GM23248 (cell line): ENCODE data around the gene CTNNA3. TPM values are rescaled to one million over a fixed set of nuclear protein-coding genes. Genes with fewer than 3 reads are reported as not detected.

Source experiments
- DNase-seq: peaks from one replicate; pipeline ENCODE4 v3.0.0-alpha.2; 2015
- H2AFZ ChIP-seq: fragments of 200-600 bp; sonication (generic); 2 replicates; pipeline ENCODE4 v1.6.1; 2016; ENCODE audit warnings: antibody characterized with exemption
- H3F3A ChIP-seq: fragments of 200-600 bp; sonication (generic); 2 replicates; pipeline ENCODE4 v1.6.1; 2016; ENCODE audit warnings: mild to moderate bottlenecking, antibody characterized with exemption, mixed run types; ENCODE audit not compliant: insufficient read depth
- H3K27ac ChIP-seq: fragments of 200-600 bp; sonication (generic); 2 replicates; pipeline ENCODE4 v1.5.1; 2016; ENCODE audit warnings: mild to moderate bottlenecking
- H3K27me3 ChIP-seq: fragments of 200-600 bp; sonication (generic); replicated peaks from 2 replicates; pipeline ENCODE4 v1.6.1; 2016; ENCODE audit warnings: mild to moderate bottlenecking; ENCODE audit not compliant: insufficient read depth
- H3K36me3 ChIP-seq: fragments of 200-600 bp; sonication (generic); 2 replicates; pipeline ENCODE4 v1.6.1; 2016; ENCODE audit warnings: low read depth, mild to moderate bottlenecking
- H3K4me1 ChIP-seq: fragments of 200-600 bp; sonication (generic); 2 replicates; pipeline ENCODE4 v1.6.1; 2016; ENCODE audit warnings: mild to moderate bottlenecking; ENCODE audit not compliant: insufficient read depth
- H3K4me2 ChIP-seq: fragments of 200-600 bp; sonication (generic); one replicate; pipeline ENCODE4 v1.6.1; 2016; ENCODE audit warnings: mild to moderate bottlenecking; ENCODE audit not compliant: unreplicated experiment
- H3K4me3 ChIP-seq: fragments of 200-600 bp; sonication (generic); 2 replicates; pipeline ENCODE4 v1.5.1; 2016; ENCODE audit warnings: mild to moderate bottlenecking
- H3K79me2 ChIP-seq: fragments of 200-600 bp; sonication (generic); 2 replicates; pipeline ENCODE4 v1.6.1; 2016; ENCODE audit warnings: mild to moderate bottlenecking; ENCODE audit not compliant: insufficient read depth
- H3K9ac ChIP-seq: fragments of 200-600 bp; sonication (generic); 2 replicates; pipeline ENCODE4 v1.6.1; 2016; ENCODE audit warnings: mild to moderate bottlenecking
- H3K9me2 ChIP-seq: fragments of 200-600 bp; sonication (generic); 2 replicates; pipeline ENCODE4 v1.6.1; 2016; ENCODE audit warnings: mixed run types, mild to moderate bottlenecking, moderate library complexity; ENCODE audit not compliant: insufficient read depth
- H3K9me3 ChIP-seq: fragments of 200-600 bp; sonication (generic); one replicate; pipeline ENCODE4 v1.6.1; 2017; ENCODE audit warnings: low read depth
- H4K20me1 ChIP-seq: fragments of 200-600 bp; sonication (generic); 2 replicates; pipeline ENCODE4 v1.6.0; 2016; ENCODE audit not compliant: insufficient read depth
- EZH2 ChIP-seq: fragments of 200-600 bp; sonication (generic); IDR thresholded peaks from 2 replicates; pipeline ENCODE4 v1.6.1; 2018; ENCODE audit warnings: antibody characterized with exemption, mild to moderate bottlenecking; ENCODE audit not compliant: insufficient read depth, poor library complexity, severe bottlenecking
- EZH2phosphoT487 ChIP-seq: fragments of 200-600 bp; sonication (generic); IDR thresholded peaks from 2 replicates; pipeline ENCODE4 v1.6.1; 2018; ENCODE audit warnings: antibody characterized with exemption, moderate library complexity, mild to moderate bottlenecking, low read depth; ENCODE audit not compliant: insufficient read depth
- WGBS, 2 experiments: methylation state at CpG; one replicate each; pipeline ENCODE4 v1.1.6; 2015 to 2017; ENCODE audit warnings: low lambda C conversion rate in 2 of 2, low coverage in 1 of 2; ENCODE audit errors: missing lambda C conversion rate in 2 of 2; 5-methylcytosine and 5-hydroxymethylcytosine counted together
- in situ Hi-C: fragments of 300-500 bp; cut with MboI; formaldehyde crosslinking; loops from 2 replicates; pipeline ENCODE4 v1.15.0; 2020
- polyA plus RNA-seq: library from polyadenylated mRNA; unstranded; fragments of >200 nt; fragmentation: Nextera tagmentation; extraction: Ambion mirVana; gene quantifications from 2 replicates; pipeline ENCODE4 v1.2.1, GENCODE V29; 2016
- total RNA-seq: library from RNA; depleted of rRNA; stranded (reverse); fragments of >200 nt; shearing (Covaris generic); gene quantifications from 2 replicates; pipeline ENCODE4 v1.2.3, GENCODE V29; 2014

The CTNNA3 gene
- total and polyA plus RNA-seq, 2 experiments from 2014 or later, result not detected

DNA sequence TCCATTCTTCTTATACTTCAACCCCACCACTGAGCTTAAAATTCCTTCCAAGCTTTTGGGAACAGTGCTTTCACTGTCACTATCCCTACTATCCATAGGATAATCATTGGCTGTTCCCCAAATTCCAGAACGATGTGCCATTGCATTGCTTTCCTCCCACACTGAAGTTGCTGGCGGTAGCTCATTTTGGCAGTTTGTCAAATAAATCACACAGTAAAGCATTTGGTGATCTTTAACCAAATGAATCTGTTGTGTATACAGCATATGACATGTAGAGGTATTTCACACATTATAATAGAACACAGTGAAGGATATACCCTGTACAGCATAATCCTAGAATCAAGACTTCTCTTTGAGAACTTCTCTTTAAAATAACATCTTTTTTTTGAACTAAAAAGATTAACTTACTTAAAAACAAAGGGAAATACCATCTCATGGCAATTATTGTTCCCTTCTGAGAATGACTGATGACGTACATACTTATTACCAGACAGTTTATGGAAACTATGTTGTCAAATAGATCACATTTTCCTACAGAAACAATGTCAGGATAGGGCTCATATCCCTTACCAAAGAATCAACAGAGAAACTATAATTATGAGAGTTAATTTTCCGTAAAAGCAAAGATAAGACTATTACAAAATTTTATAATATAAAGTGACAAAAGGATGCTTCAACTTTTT is 93.6 kb downstream of the CTNNA3 start:
- in situ Hi-C loops, result no loop called here
- 12 to 15% methylated on average over 4 of the region's 4 CpGs for WGBS, 2 experiments
- Histone ChIP-seq H3K4me1 (peaks cover 45% of the 10 kb centered on the region), H3F3A (peaks cover 23% of the 10 kb centered on the region), H2AFZ (no peak overlapping the region), H3K79me2 (no peaks in the 10 kb centered on the region), H3K9ac (no peak overlapping the region), H3K9me3 (no peaks in the 10 kb centered on the region), H3K27ac (0 out of 2 replicates have a peak overlapping the region, but pooled peaks have one; percentile 4), H3K27me3 (no peaks in the 10 kb centered on the region), H3K9me2 (no peaks in the 10 kb centered on the region), H3K4me2 (peak overlapping the region; percentile 60), H4K20me1 (no peaks in the 10 kb centered on the region), H3K4me3 (no peak overlapping the region), H3K36me3 (no peaks in the 10 kb centered on the region)
- TF ChIP-seq EZH2phosphoT487, result no peak
- no peak for TF ChIP-seq EZH2
- DNase-seq, result peak; percentile 81

- Histone ChIP-seq H3K27ac (no peak overlapping the region), H3K27me3 (0 out of 2 replicates have a peak, but pooled peaks cover 5% of the 10 kb centered on the region), H3K4me3 (no peak overlapping the region), H3K9me2 (no peaks in the 10 kb centered on the region), H3K9ac (no peak overlapping the region), H3K4me2 (no peak overlapping the region), H2AFZ (no peak overlapping the region), H3K9me3 (no peaks in the 10 kb centered on the region), H3K79me2 (no peaks in the 10 kb centered on the region), H3F3A (peaks cover 7% of the 10 kb centered on the region; the same call in 1 of the 2 replicates), H4K20me1 (no peaks in the 10 kb centered on the region), H3K4me1 (peaks cover 26% of the 10 kb centered on the region), H3K36me3 (no peaks in the 10 kb centered on the region)
- DNase-seq, result no peak
- in situ Hi-C loops, result no loop called here
- TF ChIP-seq EZH2phosphoT487 (no peak), EZH2 (no peak)
Measured at GRCh38 chr10:67599597-67599996, 96.4 kb downstream of the CTNNA3 start.

DNA sequence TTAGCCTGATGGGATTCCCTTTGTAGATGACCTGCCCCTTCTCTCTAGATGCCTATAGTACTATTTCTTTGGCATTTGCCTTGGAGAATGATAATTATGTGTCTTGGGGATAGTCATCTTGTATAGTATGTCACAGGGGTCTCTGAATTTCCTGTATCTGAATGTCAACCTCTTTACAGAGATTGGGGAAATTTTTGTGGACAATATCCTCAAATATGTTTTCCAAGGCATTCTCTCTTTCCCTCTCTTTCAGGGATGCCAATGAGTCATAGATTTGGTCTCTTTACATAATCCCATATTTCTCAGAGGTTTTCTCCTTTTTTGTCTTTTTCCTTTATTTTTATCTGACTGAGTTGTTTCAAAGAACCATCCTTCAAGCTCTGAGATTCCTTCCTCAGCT is 99.4 kb downstream of the CTNNA3 start:
- no peak overlapping the region for H3K4me3 ChIP-seq
- H4K20me1 ChIP-seq, result no peaks in the 10 kb centered on the region
- H3K4me1 ChIP-seq, result peaks cover 1% of the 10 kb centered on the region; the same call in 1 of the 2 replicates
- in situ Hi-C loops, result no loop called here
- no peak overlapping the region for H3K27ac ChIP-seq
- no peaks in the 10 kb centered on the region for H3F3A ChIP-seq
- no peaks in the 10 kb centered on the region for H3K9me2 ChIP-seq
- no peaks in the 10 kb centered on the region for H3K9me3 ChIP-seq
- no peak overlapping the region for H3K4me2 ChIP-seq
- H3K27me3 ChIP-seq, result 0 out of 2 replicates have a peak, but pooled peaks cover 5% of the 10 kb centered on the region
- no peaks in the 10 kb centered on the region for H3K79me2 ChIP-seq
- H3K36me3 ChIP-seq, result no peaks in the 10 kb centered on the region
- H3K9ac ChIP-seq, result no peak overlapping the region
- DNase-seq, result no peak
- no peak overlapping the region for H2AFZ ChIP-seq
- TF ChIP-seq EZH2 (no peak), EZH2phosphoT487 (no peak)

GRCh38 chr10:67587771-67588170 is 108.2 kb downstream of the CTNNA3 start:
- no peak for TF ChIP-seq EZH2
- no peak for TF ChIP-seq EZH2phosphoT487

More at GRCh38 chr10:67587771-67588170, 108.2 kb downstream of the CTNNA3 start:
- Histone ChIP-seq H3K9me3 (peaks cover 4% of the 10 kb centered on the region), H3F3A (no peaks in the 10 kb centered on the region), H3K9ac (no peak overlapping the region), H3K4me1 (no peaks in the 10 kb centered on the region), H3K27me3 (no peaks in the 10 kb centered on the region), H4K20me1 (no peaks in the 10 kb centered on the region), H3K79me2 (no peaks in the 10 kb centered on the region), H3K4me3 (no peak overlapping the region), H3K27ac (no peak overlapping the region), H3K36me3 (no peaks in the 10 kb centered on the region), H3K9me2 (no peaks in the 10 kb centered on the region; the same call in 1 of the 2 replicates), H3K4me2 (no peak overlapping the region), H2AFZ (no peak overlapping the region)
- 5 to 8% methylated on average over 2 of the region's 2 CpGs for WGBS, 2 experiments
- no peak for DNase-seq
- in situ Hi-C loops, result no loop called here
